GM21515 (cell line): ENCODE data around the gene PDE9A.

Source experiments
- ATAC-seq: cut with Tn5 transposase; IDR thresholded peaks from one replicate; pipeline ENCODE4 v1.9.1; 2021; ENCODE audit not compliant: unreplicated experiment

The PDE9A gene

GRCh38 chr21:42819861-42820615 is 166.6 kb downstream of the PDE9A start:
- ATAC-seq: no peak

GRCh38 chr21:42820616-42821465 is 167.4 kb downstream of the PDE9A start:
- no peak for ATAC-seq
